OCI-LY3 (cell line): Measurements from ENCODE around the gene NACAD.

Experiments
- EZH2phosphoT487 ChIP-seq: fragments of 200-600 bp; shearing (Covaris generic); IDR thresholded peaks from 2 replicates; pipeline ENCODE4 v1.6.1; 2018; ENCODE audit warnings: antibody characterized with exemption, mixed run types, low read depth
- TF ChIP-seq, protein P1 (sequence below): fragments of 200-600, 300-600 bp; sonication (generic); IDR thresholded peaks from 2 replicates; pipeline ENCODE4 v1.5.1; 2014; ENCODE audit warnings: antibody characterized with exemption, low read length, low read depth

DNA sequence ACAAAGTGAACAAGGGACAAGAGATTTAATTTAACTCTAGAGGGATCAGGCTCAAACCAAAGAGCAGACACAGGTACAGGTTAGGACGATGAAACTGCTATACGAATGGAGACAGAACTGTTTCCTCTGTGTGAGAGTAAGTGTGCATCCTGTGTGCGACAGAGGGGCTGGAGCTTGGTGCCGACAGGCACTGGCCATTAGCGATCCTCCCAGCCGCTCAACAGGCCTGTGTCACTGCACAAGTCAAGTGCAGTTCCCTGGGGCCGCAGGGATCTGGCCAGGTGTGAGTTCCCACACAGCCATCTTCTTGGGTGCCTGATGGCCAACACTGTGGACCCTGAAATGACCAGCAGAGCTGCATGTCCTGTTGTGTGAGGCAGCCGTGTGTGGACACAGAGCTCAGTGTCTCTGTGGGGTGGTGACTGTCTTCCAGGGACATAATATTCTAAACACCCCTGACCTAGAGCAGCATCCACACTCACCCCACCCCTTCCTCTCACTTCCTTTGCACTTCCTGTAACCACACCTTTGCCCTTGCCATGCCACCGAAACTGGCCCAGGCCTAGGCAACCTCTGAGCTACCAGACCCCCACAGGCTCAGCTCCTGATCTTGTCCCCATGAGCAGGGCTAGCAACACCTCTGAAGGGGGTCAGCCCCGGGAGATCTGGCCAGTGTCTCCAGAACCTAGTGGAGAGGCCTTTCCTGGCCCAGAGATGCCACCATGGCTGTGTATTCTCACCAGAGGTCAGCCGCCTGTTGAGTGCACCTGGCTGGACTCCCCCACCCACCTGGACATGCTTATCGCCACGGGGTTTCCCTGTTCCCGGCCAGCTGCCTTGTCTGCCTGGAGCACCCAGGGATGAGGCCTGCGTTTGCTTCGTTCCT, 34.4 kb upstream of the NACAD start:
- TF ChIP-seq, protein P1, sequence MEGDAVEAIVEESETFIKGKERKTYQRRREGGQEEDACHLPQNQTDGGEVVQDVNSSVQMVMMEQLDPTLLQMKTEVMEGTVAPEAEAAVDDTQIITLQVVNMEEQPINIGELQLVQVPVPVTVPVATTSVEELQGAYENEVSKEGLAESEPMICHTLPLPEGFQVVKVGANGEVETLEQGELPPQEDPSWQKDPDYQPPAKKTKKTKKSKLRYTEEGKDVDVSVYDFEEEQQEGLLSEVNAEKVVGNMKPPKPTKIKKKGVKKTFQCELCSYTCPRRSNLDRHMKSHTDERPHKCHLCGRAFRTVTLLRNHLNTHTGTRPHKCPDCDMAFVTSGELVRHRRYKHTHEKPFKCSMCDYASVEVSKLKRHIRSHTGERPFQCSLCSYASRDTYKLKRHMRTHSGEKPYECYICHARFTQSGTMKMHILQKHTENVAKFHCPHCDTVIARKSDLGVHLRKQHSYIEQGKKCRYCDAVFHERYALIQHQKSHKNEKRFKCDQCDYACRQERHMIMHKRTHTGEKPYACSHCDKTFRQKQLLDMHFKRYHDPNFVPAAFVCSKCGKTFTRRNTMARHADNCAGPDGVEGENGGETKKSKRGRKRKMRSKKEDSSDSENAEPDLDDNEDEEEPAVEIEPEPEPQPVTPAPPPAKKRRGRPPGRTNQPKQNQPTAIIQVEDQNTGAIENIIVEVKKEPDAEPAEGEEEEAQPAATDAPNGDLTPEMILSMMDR = no peak
- no peak for TF ChIP-seq EZH2phosphoT487
